ENCODE results near the gene DCDC2C.

The DCDC2C gene

GRCh38 chr2:3674066-3674845, 29.1 kb upstream of the DCDC2C start:
- DNase-seq, result no peak

- no peak for DNase-seq
Observed at GRCh38 chr2:3675687-3676086, 27.7 kb upstream of the DCDC2C start.

GRCh38 chr2:3677436-3677835, 25.9 kb upstream of the DCDC2C start:
- DNase-seq, result no peak

- DNase-seq, result no peak
Observed at GRCh38 chr2:3678212-3678611, 25.2 kb upstream of the DCDC2C start.

GRCh38 chr2:3679180-3679579, 24.2 kb upstream of the DCDC2C start:
- no peak for DNase-seq

GRCh38 chr2:3679616-3680393, 23.6 kb upstream of the DCDC2C start:
- no peak for DNase-seq

- DNase-seq, result no peak
Observed at GRCh38 chr2:3680548-3681345, 22.6 kb upstream of the DCDC2C start.

- no peak for DNase-seq
Observed at GRCh38 chr2:3681625-3682024, 21.8 kb upstream of the DCDC2C start.

- no peak for DNase-seq
Observed at GRCh38 chr2:3682811-3683210, 20.6 kb upstream of the DCDC2C start.

GRCh38 chr2:3683748-3684454, 19.5 kb upstream of the DCDC2C start:
- no peak for DNase-seq

- no peak for DNase-seq
Observed at GRCh38 chr2:3689998-3690748, 13.2 kb upstream of the DCDC2C start.

GRCh38 chr2:3692375-3692774, 11.0 kb upstream of the DCDC2C start:
- no peak for DNase-seq

- DNase-seq, result no peak
Observed at GRCh38 chr2:3696545-3696944, 6.8 kb upstream of the DCDC2C start.

- no peak for DNase-seq
Observed at GRCh38 chr2:3701071-3701470, 2.3 kb upstream of the DCDC2C start.

- DNase-seq, result no peak
Observed at GRCh38 chr2:3703757-3704355, 481 bp downstream of the DCDC2C start.

GRCh38 chr2:3704692-3705091, 1.3 kb downstream of the DCDC2C start:
- DNase-seq, result no peak

GRCh38 chr2:3705782-3706181, 2.4 kb downstream of the DCDC2C start:
- DNase-seq, result no peak

- no peak for DNase-seq
Observed at GRCh38 chr2:3706892-3707291, 3.5 kb downstream of the DCDC2C start.

GRCh38 chr2:3708576-3708975, 5.2 kb downstream of the DCDC2C start:
- no peak for DNase-seq

- DNase-seq, result no peak
Observed at GRCh38 chr2:3709225-3709624, 5.8 kb downstream of the DCDC2C start.

- no peak for DNase-seq
Observed at GRCh38 chr2:3712424-3712823, 9.0 kb downstream of the DCDC2C start.
